HepG2 (cell line): ENCODE measurements around the gene C19orf73. TPM values are rescaled to one million over a fixed set of nuclear protein-coding genes. Genes with fewer than 3 reads are reported as not detected.
A peak's percentile ranks its signal among the peaks of the same experiment; 100 is the strongest.

Source experiments
- CBX1 ChIP-seq: IDR thresholded peaks from one replicate; pipeline ENCODE4 v1.6.1; 2016; ENCODE audit warnings: antibody characterized with exemption, low read depth
- CHD4 ChIP-seq: fragments of 200-600 bp; sonication (generic); IDR thresholded peaks from 2 replicates; pipeline ENCODE4 v1.7.0; 2017; ENCODE audit warnings: mild to moderate bottlenecking, low read length, borderline replicate concordance
- EEA1 ChIP-seq: sonication (generic); formaldehyde crosslinking; IDR thresholded peaks from 2 replicates; pipeline ENCODE4 v1.5.1; 2020; ENCODE audit warnings: mild to moderate bottlenecking, missing genetic modification reagents, borderline replicate concordance
- FUBP1 ChIP-seq: sonication (generic); formaldehyde crosslinking; IDR thresholded peaks from 2 replicates; pipeline ENCODE4 v1.5.1; 2020; ENCODE audit warnings: missing genetic modification reagents, mild to moderate bottlenecking, borderline replicate concordance
- MLXIP ChIP-seq: sonication (generic); formaldehyde crosslinking; IDR thresholded peaks from 2 replicates; pipeline ENCODE4 v1.9.0; 2021; ENCODE audit warnings: missing genetic modification reagents, borderline replicate concordance
- POLR2AphosphoS2 ChIP-seq: IDR thresholded peaks from 2 replicates; pipeline ENCODE4 v1.6.1; 2011; ENCODE audit warnings: low read depth, low read length, improper control_type of control experiment
- RBM22 ChIP-seq: fragments of 200-400 bp; formaldehyde crosslinking; optimal IDR thresholded peaks from 2 replicates; pipeline ENCODE3; 2017; ENCODE audit warnings: mild to moderate bottlenecking, low read length, moderate library complexity
- TIGD3 ChIP-seq: sonication (generic); formaldehyde crosslinking; IDR thresholded peaks from 2 replicates; pipeline ENCODE4 v1.5.1; 2020; ENCODE audit warnings: mild to moderate bottlenecking, missing genetic modification reagents, borderline replicate concordance
- YY1 ChIP-seq: IDR thresholded peaks from 2 replicates; pipeline ENCODE4 v1.6.1; 2011; ENCODE audit warnings: low read length, low read depth, moderate library complexity, mild to moderate bottlenecking; ENCODE audit not compliant: insufficient read depth, insufficient replicate concordance
- ZFP36L1 ChIP-seq: sonication (generic); formaldehyde crosslinking; IDR thresholded peaks from 2 replicates; pipeline ENCODE4 v1.8.0; 2022; ENCODE audit warnings: mild to moderate bottlenecking, missing genetic modification reagents, moderate library complexity
- ZFY ChIP-seq: sonication (generic); formaldehyde crosslinking; IDR thresholded peaks from 2 replicates; pipeline ENCODE4 v1.4.0; 2020; ENCODE audit warnings: missing genetic modification reagents
- ZNF446 ChIP-seq: sonication (generic); formaldehyde crosslinking; IDR thresholded peaks from 2 replicates; pipeline ENCODE4 v1.5.0; 2020; ENCODE audit warnings: mild to moderate bottlenecking, missing genetic modification reagents
- ZNF496 ChIP-seq: sonication (generic); formaldehyde crosslinking; IDR thresholded peaks from 2 replicates; pipeline ENCODE4 v1.8.1; 2023; ENCODE audit warnings: mild to moderate bottlenecking, moderate library complexity, missing genetic modification reagents; ENCODE audit not compliant: insufficient replicate concordance
- ZNF546 ChIP-seq: sonication (generic); formaldehyde crosslinking; conservative IDR thresholded peaks from 2 replicates; pipeline ENCODE4 v1.8.1; 2023; ENCODE audit warnings: mild to moderate bottlenecking, missing genetic modification reagents
- ZNF557 ChIP-seq: sonication (generic); formaldehyde crosslinking; IDR thresholded peaks from 2 replicates; pipeline ENCODE4 v1.4.0; 2020; ENCODE audit warnings: missing genetic modification reagents
- ZNF563 ChIP-seq: sonication (generic); formaldehyde crosslinking; IDR thresholded peaks from 2 replicates; pipeline ENCODE4 v1.8.0; 2022; ENCODE audit warnings: mild to moderate bottlenecking, moderate library complexity, missing genetic modification reagents
- ZNF574 ChIP-seq: sonication (generic); formaldehyde crosslinking; IDR thresholded peaks from 2 replicates; pipeline ENCODE4 v1.4.0; 2020; ENCODE audit warnings: missing genetic modification reagents
- ZNF577 ChIP-seq: sonication (generic); formaldehyde crosslinking; IDR thresholded peaks from 2 replicates; pipeline ENCODE4 v1.4.0; 2020; ENCODE audit warnings: mild to moderate bottlenecking, low read depth, missing genetic modification reagents, borderline replicate concordance
- ZNF780A ChIP-seq: sonication (generic); formaldehyde crosslinking; IDR thresholded peaks from 2 replicates; pipeline ENCODE4 v1.8.0; 2022; ENCODE audit warnings: mild to moderate bottlenecking, missing genetic modification reagents, moderate library complexity
- polyA plus RNA-seq, 8 experiments: library from polyadenylated mRNA; depleted of rRNA in 3 of 8; stranded (reverse) in 7 of 8; unstranded in 1 of 8; fragments of >200 nt; fragmentation: Illumina TruSeq in 4 of 8; extraction: Trizol in 4 of 8; gene quantifications; 2 replicates each; pipeline versions ENCODE4 v1.2.1 to v1.2.3, GENCODE V29; 2011 to 2016; ENCODE audit warnings: low read depth in 4 of 8, missing spikeins in 1 of 8, mixed read lengths in 1 of 8; ENCODE audit not compliant: insufficient read depth in 1 of 8
- total RNA-seq, 5 experiments: library from RNA; depleted of rRNA; stranded (reverse); fragments of >200 nt; fragmentation: Illumina TruSeq; extraction: Trizol; gene quantifications; 2 replicates each; pipeline ENCODE4 v1.2.3, GENCODE V29; 2016; ENCODE audit warnings: low read depth in 1 of 5

Gene C19orf73
- total and polyA plus RNA-seq, 2 of the 13 experiments (the other 11 are each of a cell fraction or from before 2014, with no cell fraction given), result 1.4 to 1.5 TPM

GRCh38 chr19:49119411-49120324 lies 725 bp upstream of the C19orf73 start, which contains the start of gene PPFIA3 (continued):
- TF ChIP-seq ZNF574 (CRISPR knock-in tag) (peak; percentile 75), ZFY (CRISPR knock-in tag) (peak; percentile 79), YY1 (peak; percentile 7), ZNF446 (CRISPR knock-in tag) (0 out of 2 replicates have a peak, but pooled peaks have one; percentile 49), POLR2AphosphoS2 (no peak), ZNF780A (CRISPR knock-in tag) (no peak), RBM22 (no peak), ZNF496 (CRISPR knock-in tag) (no peak), ZNF563 (CRISPR knock-in tag) (peak; percentile 86), FUBP1 (no peak), ZNF557 (CRISPR knock-in tag) (peak; percentile 86; the same call in 1 of the 2 replicates), MLXIP (CRISPR knock-in tag) (no peak), ZFP36L1 (CRISPR knock-in tag) (0 out of 2 replicates have a peak, but pooled peaks have one; percentile 76), ZNF546 (CRISPR knock-in tag) (peak; percentile 66; the same call in 1 of the 2 replicates), ZNF577 (CRISPR knock-in tag) (no peak), EEA1 (CRISPR knock-in tag) (no peak), CHD4 (no peak), TIGD3 (CRISPR knock-in tag) (0 out of 2 replicates have a peak, but pooled peaks have one; percentile 51), CBX1 (no peak)
